Measurements from ENCODE around the gene AKAP13. TPM values are rescaled to one million over a fixed set of nuclear protein-coding genes. Genes with fewer than 3 reads are reported as not detected.

AKAP13 gene
- total and polyA plus RNA-seq, 2 of the 13 experiments (the other 11 are each of a cell fraction or from before 2014, with no cell fraction given): 6.7 to 27.1 TPM

DNA sequence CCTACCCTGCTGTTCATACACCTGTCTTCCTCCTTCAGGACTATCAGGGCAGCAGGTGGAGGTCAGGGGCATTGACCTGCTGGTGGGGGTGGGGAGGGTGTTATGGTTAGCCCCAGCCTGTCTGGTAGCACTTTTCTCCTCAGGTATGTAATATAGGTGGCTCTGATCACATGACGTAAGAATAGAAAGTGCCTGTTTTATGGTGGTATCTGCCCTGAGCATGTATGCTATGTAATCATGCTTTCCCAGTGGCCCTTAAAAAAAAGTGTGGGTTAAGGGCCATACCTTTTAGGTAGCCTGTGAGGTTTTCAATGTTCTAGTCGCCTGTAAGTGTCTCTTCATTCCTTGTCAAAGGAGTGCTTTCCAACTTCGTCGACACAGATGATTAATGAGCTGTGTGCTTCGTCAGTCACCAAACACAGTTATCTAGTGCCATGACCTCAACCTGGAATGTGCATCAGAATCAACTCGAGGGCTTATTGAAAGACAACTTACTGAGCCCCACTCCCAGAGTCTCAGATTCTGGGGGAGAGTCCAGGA is 328.1 kb downstream of the AKAP13 start (continued):
- TF ChIP-seq, protein P1, sequence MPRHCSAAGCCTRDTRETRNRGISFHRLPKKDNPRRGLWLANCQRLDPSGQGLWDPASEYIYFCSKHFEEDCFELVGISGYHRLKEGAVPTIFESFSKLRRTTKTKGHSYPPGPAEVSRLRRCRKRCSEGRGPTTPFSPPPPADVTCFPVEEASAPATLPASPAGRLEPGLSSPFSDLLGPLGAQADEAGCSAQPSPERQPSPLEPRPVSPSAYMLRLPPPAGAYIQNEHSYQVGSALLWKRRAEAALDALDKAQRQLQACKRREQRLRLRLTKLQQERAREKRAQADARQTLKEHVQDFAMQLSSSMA (CRISPR knock-in tag; IDR thresholded peaks at IDR 0.05): no peak
- no peak for TF ChIP-seq SMAD1 (CRISPR knock-in tag; IDR thresholded peaks at IDR 0.05; ENCODE audit: borderline replicate concordance, low read depth)
- no peak for TF ChIP-seq ZNF737 (CRISPR knock-in tag; IDR thresholded peaks at IDR 0.05; ENCODE audit: borderline replicate concordance)
- TF ChIP-seq, protein P2, sequence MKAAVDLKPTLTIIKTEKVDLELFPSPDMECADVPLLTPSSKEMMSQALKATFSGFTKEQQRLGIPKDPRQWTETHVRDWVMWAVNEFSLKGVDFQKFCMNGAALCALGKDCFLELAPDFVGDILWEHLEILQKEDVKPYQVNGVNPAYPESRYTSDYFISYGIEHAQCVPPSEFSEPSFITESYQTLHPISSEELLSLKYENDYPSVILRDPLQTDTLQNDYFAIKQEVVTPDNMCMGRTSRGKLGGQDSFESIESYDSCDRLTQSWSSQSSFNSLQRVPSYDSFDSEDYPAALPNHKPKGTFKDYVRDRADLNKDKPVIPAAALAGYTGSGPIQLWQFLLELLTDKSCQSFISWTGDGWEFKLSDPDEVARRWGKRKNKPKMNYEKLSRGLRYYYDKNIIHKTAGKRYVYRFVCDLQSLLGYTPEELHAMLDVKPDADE (CRISPR knock-in tag; IDR thresholded peaks at IDR 0.05): no peak
- TF ChIP-seq FLYWCH1 (CRISPR knock-in tag; IDR thresholded peaks at IDR 0.05): no peak
- no peak for TF ChIP-seq SMARCC2 (IDR thresholded peaks at IDR 0.05)
- no peak for TF ChIP-seq ZNF652 (CRISPR knock-in tag; IDR thresholded peaks at IDR 0.05; ENCODE audit: borderline replicate concordance, low read depth)
- TF ChIP-seq ZNF780A (CRISPR knock-in tag; IDR thresholded peaks at IDR 0.05): no peak
- no peak for TF ChIP-seq ZNF670 (CRISPR knock-in tag; IDR thresholded peaks at IDR 0.05; ENCODE audit: borderline replicate concordance)
- no peak for TF ChIP-seq SNAPC2 (CRISPR knock-in tag; IDR thresholded peaks at IDR 0.05)
- TF ChIP-seq, protein P3, sequence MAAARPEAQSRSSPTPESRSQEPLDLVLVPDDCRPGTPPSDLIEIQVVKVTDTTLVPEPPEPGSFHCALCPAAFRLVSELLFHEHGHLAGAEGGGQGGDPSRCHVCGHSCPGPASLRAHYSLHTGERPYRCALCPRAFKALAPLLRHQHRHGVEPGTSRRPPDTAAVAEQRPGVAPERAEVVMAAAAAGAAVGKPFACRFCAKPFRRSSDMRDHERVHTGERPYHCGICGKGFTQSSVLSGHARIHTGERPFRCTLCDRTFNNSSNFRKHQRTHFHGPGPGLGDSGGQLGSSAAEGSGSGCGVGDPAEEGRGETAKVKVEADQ (CRISPR knock-in tag; IDR thresholded peaks at IDR 0.05; ENCODE audit: borderline replicate concordance): no peak
- TF ChIP-seq ZNF598 (CRISPR knock-in tag; IDR thresholded peaks at IDR 0.05; ENCODE audit: borderline replicate concordance): no peak
- TF ChIP-seq KLF6 (CRISPR knock-in tag; IDR thresholded peaks at IDR 0.05): no peak
- TF ChIP-seq GABPA (IDR thresholded peaks at IDR 0.05; ENCODE audit: low read depth, low read length): no peak
- no peak for TF ChIP-seq GABPA (CRISPR knock-in tag; IDR thresholded peaks at IDR 0.05; ENCODE audit: low read depth)
- no peak for TF ChIP-seq ZNF207 (IDR thresholded peaks at IDR 0.05; ENCODE audit: borderline replicate concordance)
- TF ChIP-seq SNAI1 (CRISPR knock-in tag; IDR thresholded peaks at IDR 0.05; ENCODE audit: borderline replicate concordance): no peak
- no peak for TF ChIP-seq ZNF121 (CRISPR knock-in tag; IDR thresholded peaks at IDR 0.05)
- TF ChIP-seq, protein P4, sequence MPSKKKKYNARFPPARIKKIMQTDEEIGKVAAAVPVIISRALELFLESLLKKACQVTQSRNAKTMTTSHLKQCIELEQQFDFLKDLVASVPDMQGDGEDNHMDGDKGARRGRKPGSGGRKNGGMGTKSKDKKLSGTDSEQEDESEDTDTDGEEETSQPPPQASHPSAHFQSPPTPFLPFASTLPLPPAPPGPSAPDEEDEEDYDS (CRISPR knock-in tag; IDR thresholded peaks at IDR 0.05): no peak
- TF ChIP-seq ZNF879 (CRISPR knock-in tag; IDR thresholded peaks at IDR 0.05): no peak
- no peak for TF ChIP-seq FOXK1 (CRISPR knock-in tag; IDR thresholded peaks at IDR 0.05; ENCODE audit: borderline replicate concordance, low read depth)
- no peak for TF ChIP-seq ZXDC (CRISPR knock-in tag; IDR thresholded peaks at IDR 0.05)
- TF ChIP-seq, protein P5, sequence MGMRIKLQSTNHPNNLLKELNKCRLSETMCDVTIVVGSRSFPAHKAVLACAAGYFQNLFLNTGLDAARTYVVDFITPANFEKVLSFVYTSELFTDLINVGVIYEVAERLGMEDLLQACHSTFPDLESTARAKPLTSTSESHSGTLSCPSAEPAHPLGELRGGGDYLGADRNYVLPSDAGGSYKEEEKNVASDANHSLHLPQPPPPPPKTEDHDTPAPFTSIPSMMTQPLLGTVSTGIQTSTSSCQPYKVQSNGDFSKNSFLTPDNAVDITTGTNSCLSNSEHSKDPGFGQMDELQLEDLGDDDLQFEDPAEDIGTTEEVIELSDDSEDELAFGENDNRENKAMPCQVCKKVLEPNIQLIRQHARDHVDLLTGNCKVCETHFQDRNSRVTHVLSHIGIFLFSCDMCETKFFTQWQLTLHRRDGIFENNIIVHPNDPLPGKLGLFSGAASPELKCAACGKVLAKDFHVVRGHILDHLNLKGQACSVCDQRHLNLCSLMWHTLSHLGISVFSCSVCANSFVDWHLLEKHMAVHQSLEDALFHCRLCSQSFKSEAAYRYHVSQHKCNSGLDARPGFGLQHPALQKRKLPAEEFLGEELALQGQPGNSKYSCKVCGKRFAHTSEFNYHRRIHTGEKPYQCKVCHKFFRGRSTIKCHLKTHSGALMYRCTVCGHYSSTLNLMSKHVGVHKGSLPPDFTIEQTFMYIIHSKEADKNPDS (CRISPR knock-in tag; IDR thresholded peaks at IDR 0.05): no peak
- TF ChIP-seq PHF5A (CRISPR knock-in tag; IDR thresholded peaks at IDR 0.05; ENCODE audit: low read depth, unreplicated experiment): no peak
